NCI-H226 (cell line): ENCODE data around the gene TSEN34.
A peak's percentile ranks its signal among the peaks of the same experiment; 100 is the strongest.
"Not testable (repeated sequence)": the region's sequence is repeated elsewhere in the genome, so short reads cannot be mapped to it uniquely, and the experiment has no call there.

Experiments used
- DNase-seq: peaks from one replicate; pipeline ENCODE4 v3.0.0-alpha.2; 2015

The TSEN34 gene

DNA sequence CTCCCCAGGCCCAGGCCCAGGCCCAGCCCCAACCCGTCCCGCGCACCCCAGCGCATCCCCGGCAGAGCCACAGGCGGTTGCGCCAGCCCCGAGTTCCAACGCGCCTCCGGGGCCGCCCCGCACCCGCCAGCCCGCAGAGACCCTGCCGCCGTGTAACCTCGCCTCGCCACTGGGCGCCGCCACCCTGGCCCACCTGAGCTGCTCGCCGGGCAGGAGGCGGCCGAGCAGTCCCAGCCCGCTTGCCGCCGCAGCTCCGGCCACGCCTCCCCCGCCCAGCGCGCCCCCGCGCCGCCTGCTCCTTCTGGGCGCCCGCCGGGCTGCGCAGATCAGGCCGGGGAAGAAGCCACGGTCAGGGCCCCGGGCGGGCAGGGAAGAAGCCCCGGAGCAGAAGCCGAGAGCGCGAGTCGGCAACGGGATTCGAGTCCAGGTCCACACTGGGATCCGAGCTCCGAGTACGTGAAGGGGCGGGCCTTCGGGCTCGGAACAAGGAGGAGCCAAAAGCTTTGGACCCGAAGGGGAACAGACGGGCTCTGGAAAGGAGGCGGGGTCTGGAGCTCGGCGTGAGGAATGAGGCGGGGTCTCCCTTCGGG lies 1.9 kb upstream of the TSEN34 start, which contains the start of gene MBOAT7:
Gene MBOAT7 (minus strand): TSS at position 436 of the 590 bp plus-strand sequence. CDS start 1,072 bp downstream, outside the sequence.
- DNase-seq, result no peak

DNA sequence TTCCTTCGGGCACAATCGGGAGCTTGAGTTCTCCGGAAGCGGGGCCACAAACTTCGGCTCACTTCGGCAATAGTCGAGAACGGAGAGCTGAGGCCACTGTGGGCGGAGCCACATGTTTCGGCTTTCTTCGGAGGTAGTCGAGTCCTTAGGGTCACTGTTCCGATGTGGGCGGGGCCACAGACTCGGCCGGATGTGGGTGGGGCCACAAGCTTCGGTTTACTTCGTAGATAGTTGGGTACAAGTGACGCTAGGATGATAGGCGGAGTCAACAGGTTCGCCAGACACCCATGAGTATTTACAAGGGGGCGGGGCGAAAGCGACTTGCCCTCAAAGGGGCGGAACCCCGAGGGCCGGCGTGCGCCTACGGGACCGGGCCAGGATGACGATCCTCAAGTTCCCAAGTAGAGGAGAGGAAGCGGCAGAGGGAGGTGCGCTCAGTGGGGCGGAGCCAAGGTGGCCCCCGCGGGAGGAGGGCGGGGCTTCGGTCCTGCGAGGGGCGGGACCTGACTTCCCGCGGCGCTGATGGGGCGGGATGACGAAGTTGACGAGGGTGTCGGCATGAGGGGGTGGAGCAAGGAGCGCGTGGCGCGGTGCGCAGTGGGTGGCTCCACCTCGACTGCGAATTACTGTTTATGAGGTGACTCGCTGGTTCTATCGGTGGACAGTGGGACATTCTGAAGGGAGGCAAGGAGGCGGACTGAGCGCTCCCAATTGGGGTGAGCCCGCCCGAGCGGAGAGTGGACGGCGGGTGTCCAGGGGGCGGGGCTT lies 1.2 kb upstream of the TSEN34 start:
- peak; percentile 99 for DNase-seq

DNA sequence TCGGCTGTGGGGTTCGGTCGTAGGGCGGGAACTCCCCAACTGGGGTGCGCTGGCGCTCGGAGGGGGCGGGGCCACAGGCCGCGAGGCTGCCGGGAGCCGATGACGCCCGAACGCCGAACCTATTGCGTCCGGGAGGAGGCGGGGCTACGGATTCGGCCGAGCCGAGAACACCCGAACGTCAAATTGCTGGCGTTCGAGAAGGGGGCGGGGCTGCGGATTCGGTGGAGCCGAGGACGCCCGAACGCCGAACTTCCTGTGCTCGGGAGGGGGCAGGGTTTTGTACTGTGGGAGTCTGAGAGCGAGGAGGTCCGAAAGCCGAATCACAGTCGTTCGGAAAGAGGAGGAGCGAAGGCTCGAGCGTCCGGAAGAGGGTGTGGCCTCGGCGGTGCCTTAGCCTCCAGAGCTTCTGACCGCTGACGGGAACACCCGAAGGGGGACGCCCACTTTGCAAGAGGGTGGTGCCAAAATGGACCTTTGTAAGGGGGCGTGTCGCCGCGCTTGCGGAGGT lies 551 bp upstream of the TSEN34 start:
- DNase-seq, result peak; percentile 99

DNA sequence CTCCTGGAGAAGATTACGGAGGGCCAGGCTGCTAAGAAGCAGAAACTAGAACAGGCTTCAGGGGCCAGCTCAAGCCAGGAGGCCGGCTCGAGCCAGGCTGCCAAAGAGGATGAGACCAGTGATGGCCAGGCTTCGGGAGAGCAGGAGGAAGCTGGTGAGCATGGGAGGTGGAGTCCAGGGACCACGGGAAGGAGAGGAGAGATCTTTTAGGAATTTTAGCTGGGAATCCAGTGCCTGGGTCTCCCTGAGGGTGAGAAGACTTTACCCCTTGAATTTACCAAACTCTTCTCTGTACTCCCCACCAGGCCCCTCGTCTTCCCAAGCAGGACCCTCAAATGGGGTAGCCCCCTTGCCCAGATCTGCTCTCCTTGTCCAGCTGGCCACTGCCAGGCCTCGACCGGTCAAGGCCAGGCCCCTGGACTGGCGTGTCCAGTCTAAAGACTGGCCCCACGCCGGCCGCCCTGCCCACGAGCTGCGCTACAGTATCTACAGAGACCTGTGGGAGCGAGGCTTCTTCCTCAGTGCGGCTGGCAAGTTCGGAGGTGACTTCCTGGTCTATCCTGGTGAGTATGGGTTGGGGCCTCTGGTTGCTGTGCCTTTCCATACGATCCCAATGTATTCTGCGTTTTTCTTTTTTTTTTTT lies 824 bp downstream of the TSEN34 start:
- DNase-seq, result no peak

DNA sequence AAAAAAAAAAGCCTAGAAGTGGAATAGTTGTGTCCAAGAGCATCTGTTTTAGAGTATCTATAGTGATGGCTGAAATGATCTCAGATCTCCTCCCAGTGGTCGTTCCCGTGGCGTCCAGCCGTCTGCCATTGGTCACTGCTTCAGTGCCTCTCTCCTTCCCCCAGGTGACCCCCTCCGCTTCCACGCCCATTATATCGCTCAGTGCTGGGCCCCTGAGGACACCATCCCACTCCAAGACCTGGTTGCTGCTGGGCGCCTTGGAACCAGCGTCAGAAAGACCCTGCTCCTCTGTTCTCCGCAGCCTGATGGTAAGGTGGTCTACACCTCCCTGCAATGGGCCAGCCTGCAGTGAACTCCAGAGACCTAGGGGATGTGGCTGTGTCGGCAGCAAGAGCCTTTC lies 1.9 kb downstream of the TSEN34 start:
- DNase-seq, result no peak

DNA sequence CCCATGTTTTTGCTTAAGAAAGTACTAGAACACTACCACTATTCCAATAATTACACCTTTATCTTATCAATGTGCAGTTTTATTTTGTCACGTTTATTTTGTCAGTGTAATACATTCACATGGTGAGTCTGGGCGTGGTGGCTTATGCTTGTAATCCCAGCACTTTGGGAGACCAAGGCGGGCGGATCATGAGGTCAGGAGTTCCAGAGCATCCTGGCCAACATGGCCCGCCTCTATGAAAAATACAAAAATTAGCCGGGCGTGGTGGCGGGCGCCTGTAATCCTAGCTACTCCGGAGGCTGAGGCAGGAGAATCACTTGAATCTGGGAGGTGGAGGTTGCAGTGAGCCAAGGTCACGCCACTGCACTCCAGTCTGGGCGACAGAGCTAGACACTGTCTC lies 3.4 kb downstream of the TSEN34 start:
- DNase-seq, result not testable (repeated sequence)

DNA sequence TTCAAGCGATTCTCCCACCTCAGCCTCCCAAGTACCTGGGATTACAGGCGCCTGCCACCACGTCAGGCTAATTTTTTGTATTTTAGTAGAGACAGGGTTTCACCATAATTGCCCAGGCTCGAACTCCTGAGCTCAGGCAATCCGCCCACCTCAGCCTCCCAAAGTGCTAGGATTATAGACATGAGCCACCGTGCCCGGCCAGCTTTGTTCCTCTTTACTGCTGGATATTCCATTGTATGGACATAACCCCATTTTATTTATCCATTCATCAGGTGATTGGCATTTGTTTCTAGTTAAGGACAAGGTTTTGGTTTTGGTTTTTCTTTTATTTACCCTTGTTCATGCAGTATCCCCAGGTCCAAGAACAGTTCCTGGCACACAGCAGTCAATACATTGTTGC lies 5.4 kb downstream of the TSEN34 start:
- no peak for DNase-seq

DNA sequence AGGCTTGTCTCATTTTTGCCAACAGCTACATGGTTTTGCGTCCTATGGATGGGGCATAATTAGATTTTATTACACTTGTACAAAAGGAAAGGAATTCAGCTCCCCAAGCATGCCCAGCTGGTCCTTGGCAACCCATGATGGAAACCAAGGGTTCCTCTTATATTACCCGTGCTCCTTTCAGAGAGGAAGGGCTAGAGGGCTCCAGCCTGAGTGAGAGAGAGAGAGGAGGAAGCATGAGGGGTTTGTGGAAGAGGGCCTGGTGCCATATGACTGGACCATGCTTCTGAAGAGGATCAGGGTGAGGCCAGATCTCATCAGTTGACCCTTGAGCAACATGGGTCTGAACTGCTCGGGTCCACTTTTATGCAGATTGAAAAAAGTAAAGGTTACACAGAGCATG lies 6.0 kb downstream of the TSEN34 start:
- no peak for DNase-seq

DNA sequence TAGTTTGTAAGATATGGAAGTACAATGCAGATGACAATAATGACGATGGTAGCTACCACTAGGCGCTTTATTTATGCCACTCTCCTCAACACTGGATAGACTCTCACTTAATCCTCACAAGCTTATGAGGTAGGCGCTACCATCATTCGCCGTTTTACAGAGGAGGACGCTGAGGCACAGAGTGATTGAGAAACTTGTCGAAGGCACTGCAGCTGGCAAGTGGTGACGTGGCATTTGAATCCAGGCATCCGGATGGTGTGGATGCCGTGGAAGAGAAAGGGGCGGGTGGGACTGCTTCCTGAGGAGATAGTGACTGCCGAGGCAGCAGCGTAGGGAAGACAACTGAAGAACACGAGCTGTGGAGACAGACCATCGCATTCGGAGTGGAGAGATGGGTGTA lies 8.3 kb downstream of the TSEN34 start:
- DNase-seq, result no peak

DNA sequence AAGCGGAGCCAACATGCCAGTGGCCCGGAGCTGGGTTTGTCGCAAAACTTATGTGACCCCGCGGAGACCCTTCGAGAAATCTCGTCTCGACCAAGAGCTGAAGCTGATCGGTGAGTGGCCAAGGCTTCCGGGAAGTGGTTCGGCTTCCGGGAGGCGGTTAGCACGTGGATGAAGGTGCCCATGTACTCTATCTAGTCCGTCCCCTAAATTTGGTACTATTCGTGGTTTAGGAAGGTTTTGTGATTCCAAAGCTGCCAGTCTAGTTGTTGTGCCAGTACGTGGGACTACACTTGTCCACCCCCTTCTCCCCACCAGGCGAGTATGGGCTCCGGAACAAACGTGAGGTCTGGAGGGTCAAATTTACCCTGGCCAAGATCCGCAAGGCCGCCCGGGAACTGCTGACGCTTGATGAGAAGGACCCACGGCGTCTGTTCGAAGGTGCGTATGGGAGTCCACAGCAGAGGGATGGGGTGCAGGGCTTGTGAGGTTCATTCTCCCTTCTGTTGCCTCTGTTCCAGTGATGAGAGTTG lies 10.1 kb downstream of the TSEN34 start:
- no peak for DNase-seq

DNA sequence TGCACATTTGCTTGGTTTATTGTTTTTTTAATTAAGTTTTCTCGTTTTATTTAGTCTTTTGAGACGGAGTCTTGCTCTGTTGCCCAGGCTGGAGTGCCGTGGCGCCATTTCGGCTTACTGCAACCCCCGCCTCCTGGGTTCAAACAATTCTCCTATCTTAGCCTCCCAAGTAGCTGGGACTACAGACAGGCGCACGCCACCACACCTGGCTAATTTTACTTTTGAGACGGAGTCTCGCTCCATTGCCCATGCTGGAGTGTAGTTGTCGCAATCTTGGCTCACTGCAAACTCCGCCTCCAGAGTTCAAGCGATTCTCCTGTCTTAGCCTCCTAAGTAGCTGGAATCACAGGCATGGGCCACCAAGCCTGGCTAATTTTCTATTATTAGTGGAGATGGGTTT lies 10.9 kb downstream of the TSEN34 start:
- DNase-seq, result no peak

DNA sequence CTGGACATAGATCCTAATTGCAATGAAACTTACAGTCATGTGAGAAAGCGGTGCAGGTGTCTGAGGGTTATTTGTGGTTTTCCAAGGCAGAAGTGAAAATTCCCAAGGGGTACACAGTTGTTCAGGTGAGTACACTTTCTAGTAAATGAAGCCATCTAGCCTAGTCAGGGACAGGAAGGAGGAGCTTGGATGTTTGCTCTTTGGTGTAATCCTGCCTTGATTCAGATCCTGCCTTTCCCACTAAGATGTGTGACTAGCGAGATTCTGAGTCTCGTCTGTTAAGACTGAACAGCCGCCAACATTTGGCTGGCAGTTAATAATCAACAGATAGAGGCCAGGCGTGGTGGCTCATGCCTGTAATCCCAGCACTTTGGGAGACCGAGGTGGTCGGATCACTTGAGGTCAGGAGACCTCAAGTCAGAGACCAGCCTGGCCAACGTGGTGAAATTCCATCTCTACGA lies 12.1 kb downstream of the TSEN34 start:
- no peak for DNase-seq

DNA sequence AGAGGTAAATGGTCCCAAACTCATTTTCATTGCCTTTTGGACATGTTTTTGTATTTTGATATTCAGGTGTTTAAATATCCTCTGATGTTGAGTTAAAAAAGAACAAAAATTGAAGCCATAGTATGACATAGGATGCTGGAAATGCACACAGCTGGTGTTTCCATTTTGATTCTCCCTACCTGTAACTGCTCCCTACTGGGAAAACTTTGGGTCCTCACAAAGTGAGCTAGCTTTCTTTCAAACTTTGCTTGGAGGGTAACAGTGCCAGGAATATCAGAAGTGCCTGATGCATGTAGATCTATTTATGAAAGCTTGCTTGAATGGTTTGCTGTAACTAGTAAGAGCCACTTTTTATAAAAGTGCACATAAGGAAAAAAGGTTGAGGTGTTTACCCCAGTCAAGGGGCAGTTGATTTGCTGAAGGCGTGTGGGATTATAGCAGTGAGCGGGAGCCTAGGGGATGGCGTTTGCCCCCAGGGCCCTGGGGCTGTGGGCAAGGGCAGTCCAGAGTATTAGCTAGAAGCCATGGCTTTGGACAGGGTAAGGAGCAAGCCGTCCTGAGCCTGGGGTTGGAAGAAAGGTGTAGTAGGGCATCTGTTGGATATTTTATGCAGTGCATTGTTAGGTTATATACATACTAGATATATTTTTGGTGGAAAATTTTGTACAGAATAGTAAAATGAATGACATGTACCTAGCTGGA lies 13.8 kb downstream of the TSEN34 start:
- DNase-seq, result no peak

DNA sequence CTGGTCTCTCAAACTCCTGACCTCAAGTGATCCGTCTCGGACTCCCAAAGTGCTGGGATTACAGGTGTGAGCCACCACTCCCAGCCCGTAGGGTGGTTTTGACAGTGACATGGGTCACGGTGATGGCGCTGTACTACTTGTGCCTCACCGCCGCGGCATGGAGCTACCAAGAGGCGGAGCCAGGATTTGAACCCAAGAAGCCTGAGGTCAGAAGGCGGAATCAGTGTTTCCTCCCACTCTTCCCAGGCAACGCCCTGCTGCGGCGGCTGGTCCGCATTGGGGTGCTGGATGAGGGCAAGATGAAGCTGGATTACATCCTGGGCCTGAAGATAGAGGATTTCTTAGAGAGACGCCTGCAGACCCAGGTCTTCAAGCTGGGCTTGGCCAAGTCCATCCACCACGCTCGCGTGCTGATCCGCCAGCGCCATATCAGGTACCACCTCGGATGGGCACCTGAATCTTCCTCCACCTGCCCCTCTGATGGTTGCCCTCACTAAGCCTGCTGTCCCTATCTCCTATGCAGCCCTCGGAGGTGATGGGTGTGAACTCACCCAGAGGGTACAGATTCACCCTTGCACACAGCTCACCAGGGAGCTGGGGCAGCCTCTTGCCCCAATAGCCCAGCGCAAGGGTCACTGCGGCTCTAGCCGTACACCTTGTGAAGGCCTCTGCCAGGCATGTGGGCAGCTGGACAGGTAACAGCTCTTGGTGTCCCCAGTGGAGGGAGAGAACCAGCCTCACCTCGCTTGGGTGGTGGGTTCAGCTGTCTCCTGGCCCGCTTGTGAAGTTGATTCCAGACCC lies 15.1 kb downstream of the TSEN34 start:
- no peak for DNase-seq

DNA sequence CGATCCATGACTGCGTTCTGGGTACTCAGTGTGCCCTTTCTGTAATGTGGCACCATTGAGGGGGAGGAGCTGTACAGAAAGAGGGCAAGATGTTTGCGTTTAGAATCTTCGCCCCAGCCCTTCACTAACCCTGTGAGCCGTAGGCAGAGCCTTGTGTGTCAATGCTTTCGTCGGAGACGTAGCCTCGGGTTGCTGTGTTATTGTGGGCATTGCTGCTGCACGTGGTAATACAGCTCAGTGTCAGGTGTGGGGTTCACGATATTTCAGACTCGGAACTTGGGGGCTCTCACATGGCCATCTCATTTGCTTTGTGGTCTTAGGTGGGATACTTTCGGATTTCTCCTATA lies 15.7 kb downstream of the TSEN34 start:
- DNase-seq, result no peak

DNA sequence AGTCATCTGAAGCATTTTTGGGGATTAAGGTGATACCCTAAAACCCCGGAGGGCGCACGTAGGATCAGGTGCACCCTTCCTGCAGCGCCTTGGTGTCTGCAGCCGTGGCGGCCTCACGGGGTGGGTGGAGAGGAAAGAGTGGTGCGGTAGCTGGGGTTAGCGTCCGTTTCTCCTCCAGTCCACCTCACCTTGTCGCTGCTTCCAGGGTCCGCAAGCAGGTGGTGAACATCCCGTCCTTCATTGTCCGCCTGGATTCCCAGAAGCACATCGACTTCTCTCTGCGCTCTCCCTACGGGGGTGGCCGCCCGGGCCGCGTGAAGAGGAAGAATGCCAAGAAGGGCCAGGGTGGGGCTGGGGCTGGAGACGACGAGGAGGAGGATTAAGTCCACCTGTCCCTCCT lies 16.1 kb downstream of the TSEN34 start:
- not testable (repeated sequence) for DNase-seq

DNA sequence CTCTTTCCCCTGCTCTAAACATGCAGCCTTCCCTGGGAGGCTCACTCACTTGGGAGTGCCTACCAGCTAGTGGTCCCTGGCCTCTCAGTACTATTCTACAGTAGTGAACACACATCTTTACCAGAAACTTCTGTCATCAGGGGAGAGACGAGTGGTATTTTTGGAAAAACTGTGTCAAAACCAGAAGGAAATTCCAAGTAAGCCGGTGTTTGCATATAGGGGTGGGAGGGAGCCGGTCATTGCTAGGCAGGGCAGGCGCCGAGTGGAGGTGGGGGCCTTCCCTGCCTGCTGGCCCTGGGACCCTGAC lies 16.5 kb downstream of the TSEN34 start:
- no peak for DNase-seq

DNA sequence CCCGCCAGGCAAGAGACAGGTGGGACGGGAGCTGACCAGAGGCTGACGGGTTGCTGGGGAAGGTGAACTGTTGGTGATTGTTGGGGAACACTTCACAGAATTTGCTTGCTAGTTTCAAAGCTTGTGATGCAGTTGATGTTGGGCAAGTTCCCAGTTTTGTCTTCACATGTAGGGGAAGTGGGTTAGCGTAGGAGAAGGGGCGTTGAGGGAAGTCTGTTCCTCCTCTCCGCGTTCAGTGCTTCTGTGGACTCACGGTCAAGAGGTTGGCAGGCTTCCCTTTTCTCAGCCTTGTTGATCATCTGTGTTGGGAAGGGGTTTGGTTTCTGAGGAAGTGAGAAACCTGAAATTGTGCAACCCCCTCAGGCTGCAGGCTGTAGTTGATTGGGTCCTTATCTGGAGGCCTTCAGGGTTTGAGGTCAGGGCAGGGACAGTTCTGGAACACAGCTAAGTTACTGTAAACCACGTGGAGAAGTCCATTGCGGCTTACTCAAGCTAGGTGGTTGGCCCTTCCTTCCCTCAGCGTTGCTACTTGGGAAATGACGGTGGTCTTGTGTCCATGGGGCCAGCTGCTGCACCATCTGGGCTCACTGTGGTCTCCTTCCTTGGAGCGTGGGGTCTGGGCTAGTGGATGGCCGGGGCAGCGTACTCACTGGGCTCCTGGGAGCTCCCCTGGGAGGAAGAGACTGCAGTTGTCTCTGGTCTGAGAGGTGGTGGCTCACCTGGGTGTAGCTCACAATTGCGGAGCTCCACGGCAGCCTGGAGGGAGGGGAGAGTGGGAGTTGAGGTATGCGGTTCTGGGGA lies 17.1 kb downstream of the TSEN34 start:
- DNase-seq, result peak; percentile 90

DNA sequence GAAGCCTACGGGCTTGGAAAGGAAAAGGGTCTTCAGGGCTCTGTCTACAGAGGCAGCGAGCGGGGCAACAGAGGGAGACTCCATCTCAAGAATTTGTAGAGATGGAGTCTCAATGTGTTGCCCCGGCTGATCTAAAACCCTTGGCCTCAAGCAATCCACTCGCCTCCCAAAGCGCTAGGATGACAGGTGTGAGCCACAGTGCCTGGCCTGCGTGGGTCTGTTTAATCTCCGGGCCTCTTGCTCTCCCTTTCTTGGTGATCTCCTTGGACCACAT lies 17.6 kb downstream of the TSEN34 start:
- DNase-seq, result no peak

DNA sequence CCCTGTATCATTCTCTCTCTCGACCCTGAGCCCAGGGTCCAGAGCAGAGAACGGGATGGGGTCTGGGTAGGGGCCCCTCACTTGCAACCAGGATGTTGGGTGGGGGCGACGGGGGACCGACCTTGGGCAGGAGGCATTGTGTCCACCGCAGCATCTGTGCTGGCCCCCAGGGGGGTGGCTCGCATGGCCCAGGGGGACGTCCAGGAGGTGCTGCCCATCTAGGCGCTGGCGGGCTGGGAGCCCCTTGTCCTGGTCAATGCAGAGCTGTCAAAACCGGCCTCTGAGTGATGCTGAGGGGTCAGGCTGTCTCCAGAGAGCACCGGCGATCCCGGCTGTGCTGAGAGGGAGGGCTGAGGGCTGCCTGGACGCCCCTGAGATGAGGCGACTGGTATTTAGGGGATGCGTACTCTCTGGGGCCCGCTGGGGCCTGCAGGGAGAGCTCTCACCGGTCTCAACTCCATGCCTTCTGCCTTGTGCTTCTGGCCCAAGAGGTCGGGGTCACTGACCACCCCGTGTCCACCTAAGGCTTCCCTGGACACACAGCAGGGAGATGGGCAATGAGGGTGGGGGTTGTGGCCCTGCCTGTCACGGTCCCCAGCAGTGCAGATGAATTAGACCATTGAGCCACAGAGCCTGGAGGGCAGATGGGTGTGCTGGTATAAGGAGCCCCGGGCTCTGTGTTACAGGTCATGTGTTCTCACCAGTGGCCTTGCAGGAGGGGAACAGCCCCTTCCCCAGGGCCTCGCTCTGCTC lies 18.1 kb downstream of the TSEN34 start:
- DNase-seq, result no peak
